ENCODE measurements around the gene TBK1. TPM values are rescaled to one million over a fixed set of nuclear protein-coding genes. Genes with fewer than 3 reads are reported as not detected.
A peak's percentile ranks its signal among the peaks of the same experiment; 100 is the strongest.

Gene TBK1
- total RNA-seq, 1 experiment from 2014 or later, result 32.4 TPM

DNA sequence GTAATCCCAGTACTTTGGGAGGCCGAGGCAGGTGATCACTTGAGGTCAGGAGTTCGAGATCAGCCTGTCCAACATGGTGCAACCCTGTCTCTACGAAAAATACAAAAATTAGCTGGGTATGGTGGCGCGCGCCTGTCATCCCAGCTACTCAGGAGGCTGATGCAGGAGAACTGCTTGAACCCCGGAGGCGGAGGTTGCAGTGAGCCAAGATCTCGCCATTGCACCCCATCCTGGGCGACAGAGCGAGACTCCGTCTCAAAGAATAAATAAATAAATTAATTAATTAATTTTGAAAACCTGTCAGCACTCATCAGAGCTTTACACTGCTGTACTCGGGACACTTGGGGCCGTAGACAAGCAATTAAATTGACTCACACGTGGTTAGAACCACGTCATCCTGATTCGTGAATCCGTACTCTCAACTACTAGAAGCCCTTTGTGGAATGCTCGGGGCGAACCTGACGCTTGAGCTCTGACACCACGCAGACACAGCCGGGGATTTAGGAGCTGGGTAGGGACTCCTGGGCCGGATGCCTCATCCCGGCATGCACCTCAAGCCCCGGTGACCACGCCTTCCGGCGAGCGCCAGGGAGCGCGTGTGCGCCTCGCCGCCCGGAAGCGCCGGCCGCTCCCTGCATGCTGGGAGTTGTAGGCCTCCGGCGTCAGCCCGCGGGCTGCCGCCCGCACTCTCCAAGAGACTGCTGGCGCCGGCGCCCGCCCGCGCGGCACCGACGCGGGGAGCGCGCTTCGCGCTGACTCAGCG, 48.0 kb upstream of the TBK1 start, which contains the start of gene XPOT:
XPOT (plus strand) TSS at position 686 of the 763 bp plus-strand sequence. CDS start 5,644 bp downstream, outside the sequence.
- POLR2A ChIA-PET, result interaction anchor here (0.5 to 0.7 kb wide), 3 partner anchors 11 to 1755 kb away, joined by 3 to 12 read pairs (median 4); no protein-coding TSS in a partner anchor

DNA sequence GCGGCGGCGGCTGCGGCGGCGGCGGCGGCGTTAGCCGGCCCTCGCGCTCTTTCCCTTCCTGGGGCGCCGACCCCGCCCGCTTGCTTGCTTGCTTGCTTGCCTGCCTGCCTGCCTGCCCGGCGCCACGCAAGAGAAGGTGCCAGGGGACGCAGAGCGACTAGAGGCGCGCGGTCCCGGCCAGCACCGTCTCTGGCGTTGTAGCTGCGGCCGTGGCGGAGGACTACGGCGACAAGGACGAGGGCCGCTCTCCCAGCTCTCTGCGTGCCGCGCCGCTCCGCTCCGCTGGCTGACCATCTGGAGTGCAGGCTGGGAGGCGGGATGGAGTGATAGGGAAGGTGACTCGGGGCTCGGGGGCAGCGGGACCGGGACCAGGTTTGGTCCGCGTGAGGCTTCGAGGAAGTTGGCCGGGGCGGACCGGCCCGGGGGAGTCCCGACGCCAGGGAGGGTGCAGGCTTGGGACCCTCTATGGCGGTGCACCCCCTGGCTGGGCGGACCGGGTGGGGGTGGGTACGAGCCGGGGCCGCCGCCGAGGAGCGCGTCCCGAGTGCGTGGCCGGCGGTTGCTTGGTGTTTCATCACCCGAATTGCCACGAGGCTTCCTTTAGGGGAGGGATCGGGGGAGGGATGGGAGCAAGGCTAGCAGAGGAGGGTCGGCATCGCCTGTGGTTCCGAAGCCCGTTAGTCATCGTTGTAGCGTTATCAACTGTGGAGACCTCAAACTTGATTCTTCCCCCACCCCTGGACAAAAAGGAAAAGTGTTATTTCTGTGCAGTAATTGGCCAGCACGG, 47.3 kb upstream of the TBK1 start:
- H3K36me3 ChIP-seq (ENCODE audit: control insufficient read depth, insufficient read depth, low read length), result peaks cover 2% of the 10 kb centered on the region
- no TSS peak for BruUV-seq (replicated peaks)
- ChIA-PET CTCF (no interaction called here), POLR2A (interaction anchor here (0.5 to 0.6 kb wide), 2 partner anchors 11 to 1756 kb away, joined by 3 to 4 read pairs; no protein-coding TSS in a partner anchor)
- no peaks in the 10 kb centered on the region for H3K27me3 ChIP-seq (ENCODE audit: control insufficient read depth, insufficient read depth, low read length)
- in situ Hi-C loops (cut with HindIII; ENCODE audit: low pct_unique_long_range_greater_than_20kb, low sequenced_read_pairs), result no loop called here
- peak overlapping the region; percentile 98 for H3K27ac ChIP-seq (ENCODE audit: low read length)
- peak overlapping the region; percentile 89 to 97 for H3K4me3 ChIP-seq (ENCODE audit: low read depth in 2 of 2, low read length in 2 of 2)
- H3K4me1 ChIP-seq (ENCODE audit: control insufficient read depth, insufficient read depth, low read length), result peaks cover 7% of the 10 kb centered on the region; the same call in 1 of the 2 replicates
- no peaks in the 10 kb centered on the region for H3K9me3 ChIP-seq (ENCODE audit: control insufficient read depth, insufficient read depth, low read depth, low read length)
- peak; percentile 73 for ATAC-seq
- TF ChIP-seq, protein P1, sequence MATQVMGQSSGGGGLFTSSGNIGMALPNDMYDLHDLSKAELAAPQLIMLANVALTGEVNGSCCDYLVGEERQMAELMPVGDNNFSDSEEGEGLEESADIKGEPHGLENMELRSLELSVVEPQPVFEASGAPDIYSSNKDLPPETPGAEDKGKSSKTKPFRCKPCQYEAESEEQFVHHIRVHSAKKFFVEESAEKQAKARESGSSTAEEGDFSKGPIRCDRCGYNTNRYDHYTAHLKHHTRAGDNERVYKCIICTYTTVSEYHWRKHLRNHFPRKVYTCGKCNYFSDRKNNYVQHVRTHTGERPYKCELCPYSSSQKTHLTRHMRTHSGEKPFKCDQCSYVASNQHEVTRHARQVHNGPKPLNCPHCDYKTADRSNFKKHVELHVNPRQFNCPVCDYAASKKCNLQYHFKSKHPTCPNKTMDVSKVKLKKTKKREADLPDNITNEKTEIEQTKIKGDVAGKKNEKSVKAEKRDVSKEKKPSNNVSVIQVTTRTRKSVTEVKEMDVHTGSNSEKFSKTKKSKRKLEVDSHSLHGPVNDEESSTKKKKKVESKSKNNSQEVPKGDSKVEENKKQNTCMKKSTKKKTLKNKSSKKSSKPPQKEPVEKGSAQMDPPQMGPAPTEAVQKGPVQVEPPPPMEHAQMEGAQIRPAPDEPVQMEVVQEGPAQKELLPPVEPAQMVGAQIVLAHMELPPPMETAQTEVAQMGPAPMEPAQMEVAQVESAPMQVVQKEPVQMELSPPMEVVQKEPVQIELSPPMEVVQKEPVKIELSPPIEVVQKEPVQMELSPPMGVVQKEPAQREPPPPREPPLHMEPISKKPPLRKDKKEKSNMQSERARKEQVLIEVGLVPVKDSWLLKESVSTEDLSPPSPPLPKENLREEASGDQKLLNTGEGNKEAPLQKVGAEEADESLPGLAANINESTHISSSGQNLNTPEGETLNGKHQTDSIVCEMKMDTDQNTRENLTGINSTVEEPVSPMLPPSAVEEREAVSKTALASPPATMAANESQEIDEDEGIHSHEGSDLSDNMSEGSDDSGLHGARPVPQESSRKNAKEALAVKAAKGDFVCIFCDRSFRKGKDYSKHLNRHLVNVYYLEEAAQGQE (IDR thresholded peaks at IDR 0.05; ENCODE audit: insufficient read depth in 1 of 2, low read depth in 2 of 2, low read length in 1 of 2), result no peak
- TF ChIP-seq, protein P2, sequence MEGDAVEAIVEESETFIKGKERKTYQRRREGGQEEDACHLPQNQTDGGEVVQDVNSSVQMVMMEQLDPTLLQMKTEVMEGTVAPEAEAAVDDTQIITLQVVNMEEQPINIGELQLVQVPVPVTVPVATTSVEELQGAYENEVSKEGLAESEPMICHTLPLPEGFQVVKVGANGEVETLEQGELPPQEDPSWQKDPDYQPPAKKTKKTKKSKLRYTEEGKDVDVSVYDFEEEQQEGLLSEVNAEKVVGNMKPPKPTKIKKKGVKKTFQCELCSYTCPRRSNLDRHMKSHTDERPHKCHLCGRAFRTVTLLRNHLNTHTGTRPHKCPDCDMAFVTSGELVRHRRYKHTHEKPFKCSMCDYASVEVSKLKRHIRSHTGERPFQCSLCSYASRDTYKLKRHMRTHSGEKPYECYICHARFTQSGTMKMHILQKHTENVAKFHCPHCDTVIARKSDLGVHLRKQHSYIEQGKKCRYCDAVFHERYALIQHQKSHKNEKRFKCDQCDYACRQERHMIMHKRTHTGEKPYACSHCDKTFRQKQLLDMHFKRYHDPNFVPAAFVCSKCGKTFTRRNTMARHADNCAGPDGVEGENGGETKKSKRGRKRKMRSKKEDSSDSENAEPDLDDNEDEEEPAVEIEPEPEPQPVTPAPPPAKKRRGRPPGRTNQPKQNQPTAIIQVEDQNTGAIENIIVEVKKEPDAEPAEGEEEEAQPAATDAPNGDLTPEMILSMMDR (IDR thresholded peaks at IDR 0.05), result no peak
- TF ChIP-seq TCF7L2 (IDR thresholded peaks at IDR 0.05; ENCODE audit: low read depth, low read length) (no peak), SIN3A (IDR thresholded peaks at IDR 0.05; ENCODE audit: borderline replicate concordance, insufficient read depth, low read depth, low read length) (0 out of 2 replicates have a peak, but pooled peaks have one; percentile 85), POLR2AphosphoS5 (IDR thresholded peaks at IDR 0.05; ENCODE audit: low read depth, low read length) (peak; percentile 35)
- intact Hi-C loops (cut with micrococcal nuclease; ENCODE audit: unreplicated experiment), result no loop called here
- DNase-seq (ENCODE audit: low read depth, low spot score), result no peak

More for the DNA sequence above, 48.0 kb upstream of the TBK1 start, which contains the start of gene XPOT:
- H3K36me3 ChIP-seq (ENCODE audit: control insufficient read depth, insufficient read depth, low read length), result peaks cover 2% of the 10 kb centered on the region; the same call in 1 of the 2 replicates
- ATAC-seq (peak; percentile 97), DNase-seq (ENCODE audit: low read depth, low spot score) (peak; percentile 82)
- TF ChIP-seq, protein P2 (IDR thresholded peaks at IDR 0.05), result no peak
- TF ChIP-seq SIN3A (IDR thresholded peaks at IDR 0.05; ENCODE audit: borderline replicate concordance, insufficient read depth, low read depth, low read length), result no peak
- peak; percentile 97 for TF ChIP-seq POLR2AphosphoS5 (IDR thresholded peaks at IDR 0.05; ENCODE audit: low read depth, low read length)
- no peak for TF ChIP-seq TCF7L2 (IDR thresholded peaks at IDR 0.05; ENCODE audit: low read depth, low read length)
- TF ChIP-seq, protein P1 (IDR thresholded peaks at IDR 0.05; ENCODE audit: insufficient read depth in 1 of 2, low read depth in 2 of 2, low read length in 1 of 2), result 0 out of 4 replicates have a peak, but pooled peaks of 1 of the 2 experiments have one; percentile 28
- peaks cover 7% of the 10 kb centered on the region; the same call in 1 of the 2 replicates for H3K4me1 ChIP-seq (ENCODE audit: control insufficient read depth, insufficient read depth, low read length)
- intact Hi-C loops (cut with micrococcal nuclease; ENCODE audit: unreplicated experiment) (no loop called here), in situ Hi-C loops (cut with HindIII; ENCODE audit: low pct_unique_long_range_greater_than_20kb, low sequenced_read_pairs) (no loop called here)
- peak within 1 kb of the TSS; percentile 98 for H3K27ac ChIP-seq (ENCODE audit: low read length)
- BruUV-seq (replicated peaks), result TSS peak; percentile 98
- no peaks in the 10 kb centered on the region for H3K9me3 ChIP-seq (ENCODE audit: control insufficient read depth, insufficient read depth, low read depth, low read length)
- peak within 1 kb of the TSS; percentile 89 to 97 for H3K4me3 ChIP-seq (ENCODE audit: low read depth in 2 of 2, low read length in 2 of 2)
- CTCF ChIA-PET, result no interaction called here
- no peaks in the 10 kb centered on the region for H3K27me3 ChIP-seq (ENCODE audit: control insufficient read depth, insufficient read depth, low read length)

Data from Panc1 (cell line).